IPS-NIHi7 (cell line): ENCODE results near the gene HMCN1.
A peak's percentile ranks its signal among the peaks of the same experiment; 100 is the strongest.
"Not testable (repeated sequence)": the region's sequence is repeated elsewhere in the genome, so short reads cannot be mapped to it uniquely, and the experiment has no call there.

Experiments used
- DNase-seq: peaks from one replicate; pipeline ENCODE4 v3.0.0; 2012; ENCODE audit warnings: mixed read lengths; ENCODE audit errors: extremely low spot score

HMCN1 gene

DNA sequence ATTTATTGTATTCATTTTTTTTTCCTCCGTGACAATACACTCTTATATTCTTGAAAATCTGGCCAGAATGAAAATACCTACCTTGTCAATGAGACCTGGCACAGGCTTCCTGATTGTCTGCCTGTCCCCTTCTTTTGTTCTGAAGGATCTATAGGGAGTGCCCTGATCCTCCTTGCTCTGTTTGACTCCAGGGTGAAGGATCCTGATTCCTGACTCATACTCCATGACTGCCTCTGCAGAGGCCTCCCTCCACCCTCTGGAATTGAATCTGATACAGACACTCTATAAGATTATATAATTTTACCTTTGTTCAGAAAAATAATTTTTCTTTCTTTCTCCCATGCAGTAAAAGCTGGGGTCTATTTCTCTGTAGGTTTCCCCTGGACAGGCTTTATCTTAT, 116.2 kb downstream of the HMCN1 start:
- DNase-seq = peak; percentile 58

DNA sequence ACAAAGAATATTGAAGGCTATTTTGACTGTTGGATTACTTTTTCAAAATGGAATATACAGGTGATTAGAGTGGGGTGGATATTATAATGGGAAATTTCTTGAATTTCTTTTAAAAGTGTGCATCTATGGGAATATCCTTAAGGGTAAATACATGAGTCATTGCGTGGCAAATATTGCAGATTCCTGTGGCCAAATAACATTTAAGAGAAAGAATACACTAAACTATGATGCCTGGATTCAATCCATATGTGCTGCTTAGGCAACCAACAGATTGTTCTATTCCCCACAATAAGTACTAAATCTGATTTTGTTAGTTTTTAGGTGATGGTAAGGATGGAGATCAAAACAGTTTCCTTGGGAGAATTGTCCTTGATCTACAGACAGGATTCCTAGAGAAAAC, 119.5 kb downstream of the HMCN1 start:
- DNase-seq = no peak

DNA sequence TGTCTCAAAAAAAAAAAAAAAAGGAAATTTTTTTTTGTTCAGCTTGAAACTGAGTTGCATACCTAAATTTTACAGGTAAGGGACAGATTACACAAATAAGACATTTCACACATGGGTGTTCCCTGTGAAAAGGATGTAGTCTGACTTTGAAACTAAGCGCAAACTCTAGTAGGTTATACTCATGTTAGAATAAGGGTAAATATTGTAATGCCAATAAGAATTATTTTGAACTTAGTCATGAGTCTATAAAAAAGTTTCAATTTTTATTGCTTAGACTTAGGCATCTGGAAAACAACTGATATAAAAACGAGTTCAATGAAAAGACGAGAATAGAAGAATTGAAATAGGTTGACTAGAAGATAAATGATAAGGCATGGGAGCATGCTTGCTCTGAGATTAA, 122.3 kb downstream of the HMCN1 start:
- no peak for DNase-seq

DNA sequence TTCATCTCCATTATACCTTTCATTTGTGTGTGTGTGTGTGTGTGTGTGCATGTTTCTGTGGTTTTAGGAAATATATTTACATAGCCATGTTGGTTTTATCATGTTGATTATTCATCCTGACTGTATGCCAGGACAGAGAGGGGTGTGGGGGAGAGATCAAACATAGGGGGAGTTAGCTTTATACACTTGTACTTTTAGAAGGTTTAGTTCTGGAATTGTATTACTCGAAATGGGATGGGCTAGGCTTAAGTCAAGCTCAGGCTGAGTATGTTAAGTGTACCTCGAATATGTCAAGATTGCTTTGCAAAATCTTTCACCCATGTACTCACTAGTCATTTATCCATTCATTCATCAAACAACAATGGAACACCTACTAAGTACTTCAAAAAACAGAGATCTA, 123.3 kb downstream of the HMCN1 start:
- DNase-seq = no peak

- no peak for DNase-seq
These were observed 126.1 kb downstream of the HMCN1 start for GRCh38 chr1:185860311-185860710.

GRCh38 chr1:185860859-185861258, 126.7 kb downstream of the HMCN1 start:
- DNase-seq = no peak

DNA sequence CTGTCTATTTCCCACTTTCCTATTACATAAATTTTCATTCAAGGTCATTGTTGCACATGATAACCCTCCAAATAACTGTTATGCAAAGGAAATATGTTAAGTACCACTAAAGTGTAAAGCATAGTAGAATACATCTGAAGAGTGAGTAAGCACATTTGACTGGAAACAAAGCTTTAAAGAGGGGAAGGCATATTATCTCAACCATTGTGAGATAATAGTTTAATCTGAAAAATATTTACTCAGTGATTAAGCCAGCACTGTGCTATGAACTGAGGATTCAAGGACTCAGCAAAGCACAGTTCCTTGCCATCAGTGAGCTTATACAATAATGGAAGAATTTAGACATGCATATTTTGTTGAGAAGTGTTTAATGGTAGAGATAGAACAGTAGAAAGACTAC, 127.4 kb downstream of the HMCN1 start:
- DNase-seq = no peak

GRCh38 chr1:185862235-185862634, 128.0 kb downstream of the HMCN1 start:
- DNase-seq = no peak

DNA sequence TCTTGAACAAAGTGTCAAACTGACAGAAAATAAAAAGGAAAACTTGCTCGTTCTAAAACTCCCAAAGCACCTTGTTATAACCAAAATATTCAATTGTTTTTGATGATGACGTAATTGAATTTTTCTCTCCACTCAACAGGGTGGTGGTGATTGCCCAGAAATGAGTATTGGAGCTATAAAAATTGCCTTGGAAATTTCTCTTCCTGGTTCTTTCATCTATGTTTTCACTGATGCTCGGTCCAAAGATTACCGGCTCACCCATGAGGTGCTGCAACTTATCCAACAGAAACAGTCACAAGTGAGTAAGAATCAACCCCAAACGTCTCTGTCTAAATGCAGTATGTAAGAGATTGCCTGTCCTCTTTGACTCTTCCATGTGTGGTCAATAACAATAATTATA, 130.1 kb downstream of the HMCN1 start:
- no peak for DNase-seq

- DNase-seq = no peak
These were observed 130.8 kb downstream of the HMCN1 start for GRCh38 chr1:185864889-185865517.

DNA sequence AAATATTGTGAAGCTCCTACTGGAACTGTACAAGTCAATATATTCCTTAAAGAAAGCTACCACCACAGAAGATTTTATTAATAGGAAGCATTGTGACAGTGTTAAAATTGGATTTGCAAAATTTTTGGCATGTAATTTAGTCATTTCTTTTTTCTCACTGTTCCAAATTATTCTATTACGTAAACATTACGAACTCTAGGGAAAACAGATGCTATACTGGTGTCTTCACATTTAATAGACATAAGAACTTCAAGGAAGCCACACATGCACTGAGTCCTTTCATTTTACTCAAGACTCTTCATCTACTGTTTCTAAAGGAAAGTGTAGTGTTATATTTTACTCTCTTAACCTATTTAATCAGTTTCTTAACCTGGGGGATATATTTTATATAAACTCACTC, 135.4 kb downstream of the HMCN1 start:
- DNase-seq = no peak

GRCh38 chr1:185871627-185872150, 137.5 kb downstream of the HMCN1 start:
- DNase-seq = no peak

- DNase-seq = no peak
These were observed 140.1 kb downstream of the HMCN1 start for GRCh38 chr1:185874246-185874645.

DNA sequence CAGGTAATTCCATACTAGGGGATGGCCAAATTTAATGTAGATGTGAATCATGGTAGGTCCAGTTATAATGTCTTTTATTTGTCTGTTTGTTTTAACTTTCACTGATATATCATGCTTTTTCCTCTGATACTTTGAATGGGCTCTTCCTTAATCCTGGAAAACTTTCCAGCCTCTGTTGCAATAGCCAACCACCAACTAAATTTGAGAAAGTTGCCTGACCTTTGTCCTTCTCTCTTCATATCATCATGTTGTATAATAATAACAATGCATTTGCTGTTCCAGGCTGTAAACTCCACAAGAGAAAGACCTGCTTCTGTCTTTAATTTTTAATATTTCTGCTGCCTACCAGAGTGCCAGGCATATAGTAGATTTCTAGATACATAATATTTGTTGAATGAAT, 146.1 kb downstream of the HMCN1 start:
- no peak for DNase-seq

DNA sequence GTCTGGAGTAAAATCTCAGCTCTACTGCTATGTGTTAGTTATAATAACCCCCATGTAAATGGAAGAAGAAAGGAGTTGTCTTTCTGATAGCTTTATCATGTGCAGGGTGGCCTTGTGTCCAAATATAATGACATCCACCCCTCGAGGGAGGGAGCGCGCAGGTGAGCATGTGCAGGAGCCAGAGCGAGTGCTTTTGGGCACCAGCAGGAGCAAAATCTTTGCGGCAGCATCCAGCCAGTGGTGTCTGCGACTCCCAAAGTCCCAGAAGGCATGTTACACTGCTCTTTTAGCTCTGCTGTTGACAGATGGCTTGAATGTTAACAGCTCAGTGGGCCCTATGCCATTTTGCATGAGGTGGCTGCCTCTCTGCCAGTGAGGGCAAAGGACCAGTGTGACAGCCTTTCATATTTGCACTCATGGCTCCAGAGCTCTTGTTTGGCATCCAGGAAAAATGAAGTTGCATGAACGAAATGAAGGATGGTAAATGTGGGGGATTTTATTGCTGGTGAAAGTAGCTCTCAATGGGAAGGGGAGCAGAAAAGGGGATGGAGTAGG, 146.7 kb downstream of the HMCN1 start:
- no peak for DNase-seq

DNA sequence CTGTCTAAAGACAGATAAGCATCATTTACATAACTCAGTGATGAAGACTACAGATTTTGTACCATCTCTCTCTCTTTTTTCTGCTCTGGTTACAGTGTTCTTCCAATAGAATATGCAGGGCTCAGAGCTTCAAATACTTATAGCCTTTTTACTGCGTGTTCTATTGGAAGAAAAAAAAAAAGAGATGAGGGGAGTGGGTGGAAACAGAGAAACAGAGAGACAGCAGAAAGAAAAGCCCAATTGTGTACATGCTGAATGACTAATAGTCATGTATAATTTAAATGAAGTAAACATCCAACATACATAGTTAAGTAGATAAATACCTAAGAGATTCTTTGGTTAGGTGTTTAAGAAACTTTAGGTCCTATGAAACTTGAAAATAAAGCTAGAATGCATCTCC, 151.9 kb downstream of the HMCN1 start:
- DNase-seq = no peak

DNA sequence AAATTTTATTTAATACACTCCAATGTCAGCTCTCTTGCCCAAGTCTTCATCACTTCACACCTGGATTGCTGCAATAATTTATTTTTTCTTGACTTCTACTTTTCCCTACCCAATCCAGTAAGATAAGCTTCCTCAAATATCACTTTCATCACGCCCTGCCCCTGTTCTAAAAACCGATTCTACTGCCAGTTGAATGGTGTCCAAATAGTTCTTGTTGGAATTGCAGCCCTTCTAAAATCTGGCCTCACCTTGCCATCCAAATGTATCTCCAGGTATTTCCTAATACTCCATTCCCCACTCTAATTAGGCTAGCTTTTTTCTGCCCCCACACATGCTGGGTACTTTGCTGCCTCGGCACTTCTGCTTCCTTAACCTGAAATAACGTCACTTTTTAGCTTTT, 152.5 kb downstream of the HMCN1 start:
- DNase-seq = no peak

GRCh38 chr1:185892831-185893403, 158.7 kb downstream of the HMCN1 start:
- DNase-seq = not testable (repeated sequence)

- DNase-seq = no peak
These were observed 160.6 kb downstream of the HMCN1 start for GRCh38 chr1:185894791-185895190.

DNA sequence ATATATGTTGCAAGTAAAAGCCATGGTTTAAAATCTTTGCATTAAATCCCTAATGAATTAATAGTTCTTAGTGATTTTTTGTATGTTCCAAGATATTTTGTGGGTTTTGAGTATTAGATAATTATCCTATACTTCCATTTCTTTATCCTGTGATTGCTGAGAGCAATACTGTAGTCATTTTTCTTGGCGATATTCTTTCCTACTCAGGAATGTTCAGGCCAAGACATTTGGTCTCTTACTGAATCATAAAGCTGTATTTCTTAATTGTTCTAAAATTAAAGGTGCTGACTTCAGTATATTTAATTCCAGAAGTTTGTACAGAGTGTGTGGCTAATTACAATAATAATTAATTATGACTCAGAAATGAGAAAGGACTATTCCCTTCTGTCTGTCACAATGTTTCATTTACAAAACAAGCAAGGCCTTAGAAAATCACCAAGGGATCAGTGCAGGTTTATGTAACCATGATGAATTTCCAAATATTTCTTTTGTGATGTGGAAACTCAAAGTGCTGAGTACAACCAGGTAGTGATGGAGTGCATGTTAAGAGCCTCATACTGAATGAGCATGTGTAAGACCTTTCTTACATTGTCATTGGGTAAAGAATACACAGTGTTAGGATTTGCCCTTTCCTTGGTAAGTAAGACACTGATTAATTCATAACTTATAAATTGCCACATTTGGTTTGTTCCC, 161.2 kb downstream of the HMCN1 start:
- no peak for DNase-seq

- no peak for DNase-seq
These were observed 162.7 kb downstream of the HMCN1 start for GRCh38 chr1:185896863-185897262.

GRCh38 chr1:185906186-185906585, 172.0 kb downstream of the HMCN1 start:
- DNase-seq = no peak

GRCh38 chr1:185907246-185907645, 173.1 kb downstream of the HMCN1 start:
- no peak for DNase-seq
